ENCODE results near the gene IL31RA. TPM values are rescaled to one million over a fixed set of nuclear protein-coding genes. Genes with fewer than 3 reads are reported as not detected.

IL31RA gene
- total RNA-seq, 1 experiment from 2014 or later: 0.24 TPM

- TF ChIP-seq EZH2 (IDR thresholded peaks at IDR 0.05; ENCODE audit: borderline replicate concordance, low read depth, low read length, poor library complexity, severe bottlenecking) (no peak), CTCF (conservative IDR thresholded peaks at IDR 0.05; ENCODE audit: low read depth, low read length) (no peak)
- DNase-seq (ENCODE audit: low spot score): no peak
- Histone ChIP-seq H3K4me1 (ENCODE audit: insufficient read depth, low read length, poor library complexity, severe bottlenecking) (no peaks in the 10 kb centered on the region), H3K36me3 (ENCODE audit: insufficient read depth, low read length, poor library complexity, severe bottlenecking) (no peaks in the 10 kb centered on the region), H3K4me3 (ENCODE audit: low read depth, low read length, poor library complexity, severe bottlenecking) (no peak overlapping the region), H3K9me3 (ENCODE audit: low read depth, low read length, poor library complexity, severe bottlenecking) (no peaks in the 10 kb centered on the region), H3K27me3 (replicated peaks; ENCODE audit: insufficient read depth, low read depth, low read length, poor library complexity) (no peaks in the 10 kb centered on the region), H3K27ac (ENCODE audit: low read depth, low read length, poor library complexity, severe bottlenecking) (no peak overlapping the region)
- ChIA-PET CTCF (interaction anchor here (0.6 kb wide), 1 partner anchor 41 kb away, joined by 12 read pairs; no protein-coding TSS in a partner anchor), POLR2A (ENCODE audit: low non-redundant PET) (no interaction called here)
- no TSS peak for BruUV-seq (replicated peaks)
- intact Hi-C loops (cut with micrococcal nuclease; ENCODE audit: unreplicated experiment): no loop called here
These were observed 44.2 kb downstream of the IL31RA start for GRCh38 chr5:55895346-55895745.

- no peak for DNase-seq (ENCODE audit: low spot score)
- Histone ChIP-seq H3K9me3 (ENCODE audit: low read depth, low read length, poor library complexity, severe bottlenecking) (no peaks in the 10 kb centered on the region), H3K36me3 (ENCODE audit: insufficient read depth, low read length, poor library complexity, severe bottlenecking) (no peaks in the 10 kb centered on the region), H3K27ac (ENCODE audit: low read depth, low read length, poor library complexity, severe bottlenecking) (no peak overlapping the region), H3K4me1 (ENCODE audit: insufficient read depth, low read length, poor library complexity, severe bottlenecking) (no peaks in the 10 kb centered on the region), H3K27me3 (replicated peaks; ENCODE audit: insufficient read depth, low read depth, low read length, poor library complexity) (no peaks in the 10 kb centered on the region), H3K4me3 (ENCODE audit: low read depth, low read length, poor library complexity, severe bottlenecking) (no peak overlapping the region)
- CTCF ChIA-PET: no interaction called here
- BruUV-seq (replicated peaks): no TSS peak
- no peak for TF ChIP-seq CTCF (conservative IDR thresholded peaks at IDR 0.05; ENCODE audit: low read depth, low read length)
- no peak for TF ChIP-seq EZH2 (IDR thresholded peaks at IDR 0.05; ENCODE audit: borderline replicate concordance, low read depth, low read length, poor library complexity, severe bottlenecking)
- intact Hi-C loops (cut with micrococcal nuclease; ENCODE audit: unreplicated experiment): no loop called here
- POLR2A ChIA-PET (ENCODE audit: low non-redundant PET): no interaction called here
These were observed 45.1 kb downstream of the IL31RA start for GRCh38 chr5:55896238-55896637.

- Histone ChIP-seq H3K9me3 (ENCODE audit: low read depth, low read length, poor library complexity, severe bottlenecking) (no peaks in the 10 kb centered on the region), H3K4me3 (ENCODE audit: low read depth, low read length, poor library complexity, severe bottlenecking) (no peak overlapping the region), H3K4me1 (ENCODE audit: insufficient read depth, low read length, poor library complexity, severe bottlenecking) (no peaks in the 10 kb centered on the region), H3K36me3 (ENCODE audit: insufficient read depth, low read length, poor library complexity, severe bottlenecking) (no peaks in the 10 kb centered on the region), H3K27ac (ENCODE audit: low read depth, low read length, poor library complexity, severe bottlenecking) (no peak overlapping the region), H3K27me3 (replicated peaks; ENCODE audit: insufficient read depth, low read depth, low read length, poor library complexity) (no peaks in the 10 kb centered on the region)
- ChIA-PET CTCF (no interaction called here), POLR2A (ENCODE audit: low non-redundant PET) (no interaction called here)
- no TSS peak for BruUV-seq (replicated peaks)
- no peak for TF ChIP-seq CTCF (conservative IDR thresholded peaks at IDR 0.05; ENCODE audit: low read depth, low read length)
- no peak for DNase-seq (ENCODE audit: low spot score)
- intact Hi-C loops (cut with micrococcal nuclease; ENCODE audit: unreplicated experiment): no loop called here
These were observed 45.5 kb downstream of the IL31RA start for GRCh38 chr5:55896663-55897062.
